ENCODE data around the gene MMP14. TPM values are rescaled to one million over a fixed set of nuclear protein-coding genes. Genes with fewer than 3 reads are reported as not detected.
A peak's percentile ranks its signal among the peaks of the same experiment; 100 is the strongest.

MMP14 gene
- polyA plus RNA-seq, 3 donors from 2014 or later: not detected

DNA sequence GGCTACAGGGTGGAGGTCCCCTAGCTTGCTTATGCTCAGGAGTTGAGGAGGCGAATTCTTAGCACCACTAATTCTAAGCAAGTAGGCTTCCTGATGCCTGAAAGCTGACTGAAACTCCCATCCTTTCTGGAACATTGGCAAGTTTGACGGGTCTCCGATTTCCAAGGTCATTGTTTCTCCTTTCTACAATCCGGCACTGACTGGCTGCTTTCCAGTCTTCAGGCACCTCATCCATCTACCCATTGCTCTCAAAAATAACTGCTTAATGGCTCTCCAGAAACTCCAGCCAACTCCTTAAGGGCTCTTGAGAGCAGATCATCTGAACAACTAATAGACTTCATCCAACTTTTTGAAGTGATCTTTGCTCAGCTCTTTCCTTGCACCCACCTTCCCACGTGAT, 60.0 kb downstream of the MMP14 start:
- no peak overlapping the region for H3K4me3 Mint-ChIP-seq
- H3K27me3 Mint-ChIP-seq (ENCODE audit: low read depth in 3 of 3): peaks cover 0 to 2% (median 0%) of the 10 kb centered on the region in 3 donors
- H3K36me3 Mint-ChIP-seq: peaks cover 10 to 32% (median 18%) of the 10 kb centered on the region in 3 donors
- no peaks in the 10 kb centered on the region for H3K9me3 Mint-ChIP-seq
- DNase-seq: no peak
- peaks cover 0 to 11% of the 10 kb centered on the region in 2 donors for H3K4me1 Mint-ChIP-seq
- H3K27ac Mint-ChIP-seq: peak overlapping the region in 1 of 6 donors; percentile 76

DNA sequence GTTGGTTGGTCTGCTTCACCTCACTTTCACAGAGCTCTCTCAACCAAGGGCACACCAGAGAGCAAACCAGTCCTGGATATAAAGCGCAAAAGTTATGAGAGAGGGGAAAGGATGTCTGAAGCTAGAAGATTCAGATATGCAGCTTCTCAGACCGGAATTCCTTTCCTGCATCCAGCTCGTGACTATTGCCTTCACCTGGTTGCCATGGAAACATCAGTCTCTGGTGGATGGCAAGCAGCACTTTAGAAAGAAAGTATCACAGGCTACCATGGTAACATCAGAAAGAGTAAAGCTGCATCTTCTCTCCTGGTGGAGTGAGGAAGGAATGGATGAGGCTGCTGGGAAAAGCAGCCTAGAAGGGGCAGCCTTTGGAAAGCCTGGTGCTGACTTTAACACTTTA, 60.4 kb downstream of the MMP14 start:
- peaks cover 10 to 36% (median 22%) of the 10 kb centered on the region in 3 donors for H3K36me3 Mint-ChIP-seq
- H3K4me1 Mint-ChIP-seq: peaks cover 0 to 11% of the 10 kb centered on the region in 2 donors
- H3K9me3 Mint-ChIP-seq: no peaks in the 10 kb centered on the region
- peaks cover 0 to 2% (median 0%) of the 10 kb centered on the region in 3 donors for H3K27me3 Mint-ChIP-seq (ENCODE audit: low read depth in 3 of 3)
- H3K27ac Mint-ChIP-seq: peak overlapping the region in 1 of 6 donors; percentile 76
- no peak for DNase-seq
- H3K4me3 Mint-ChIP-seq: no peak overlapping the region

DNA sequence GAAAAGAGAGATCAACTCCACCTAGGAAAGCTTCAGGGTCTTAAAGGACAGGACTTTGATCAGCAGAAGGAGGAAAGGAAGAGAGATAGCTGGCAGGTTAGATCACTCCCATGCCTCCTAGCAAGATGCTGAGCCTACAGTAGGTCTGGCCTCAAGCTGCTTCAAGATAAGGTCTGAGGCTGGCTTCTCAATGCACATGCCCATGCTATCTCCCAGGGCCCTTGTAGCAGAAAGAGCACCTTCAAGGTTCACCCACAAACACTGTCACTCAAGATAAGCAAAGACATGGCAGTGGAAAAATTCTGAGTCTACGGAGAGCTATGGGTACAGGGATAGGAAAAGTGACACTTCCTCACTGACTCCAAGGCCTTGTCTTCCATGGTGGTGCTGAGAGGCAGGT, 61.0 kb downstream of the MMP14 start:
- no peak overlapping the region for H3K4me3 Mint-ChIP-seq
- no peak for DNase-seq
- peaks cover 0 to 4% (median 2%) of the 10 kb centered on the region in 3 donors for H3K27me3 Mint-ChIP-seq (ENCODE audit: low read depth in 3 of 3)
- H3K4me1 Mint-ChIP-seq: peaks cover 0 to 11% of the 10 kb centered on the region in 2 donors
- H3K27ac Mint-ChIP-seq: peak overlapping the region in 1 of 6 donors; percentile 19
- H3K36me3 Mint-ChIP-seq: peaks cover 14 to 38% (median 26%) of the 10 kb centered on the region in 3 donors
- H3K9me3 Mint-ChIP-seq: no peaks in the 10 kb centered on the region

Other genes starting within 250 kb of the MMP14 start
- gene DAD1, start 247.4 kb upstream of the MMP14 start, polyA plus RNA-seq: 100 to 1,000 TPM; 602 to 622 (median 602) TPM
- 10 to 100 TPM; 16.2 to 37.5 (median 30.8) TPM for gene ABHD4, start 238.3 kb upstream of the MMP14 start, polyA plus RNA-seq
- gene OR6J1, start 192.2 kb upstream of the MMP14 start, polyA plus RNA-seq: not detected
- gene OXA1L, start 69.9 kb upstream of the MMP14 start, polyA plus RNA-seq: 10 to 100 TPM; 27.9 to 48.5 (median 44.0) TPM
- gene SLC7A7, start 21.1 kb upstream of the MMP14 start, polyA plus RNA-seq: 1 to 10 TPM in 2 of 3 donors, under 1 TPM in 1; 0.67 to 5.8 (median 1.1) TPM
- 100 to 1,000 TPM in 2 of 3 donors, 10 to 100 TPM in 1; 56.8 to 188 (median 147) TPM for gene MRPL52, start 6.7 kb upstream of the MMP14 start, polyA plus RNA-seq
- 100 to 1,000 TPM in 2 of 3 donors, 10 to 100 TPM in 1; 74.6 to 146 (median 136) TPM for gene LRP10, start 35.2 kb downstream of the MMP14 start, polyA plus RNA-seq
- under 1 TPM; 0.22 to 0.74 (median 0.66) TPM for gene REM2, start 46.6 kb downstream of the MMP14 start, polyA plus RNA-seq
- gene RBM23, start 82.6 kb downstream of the MMP14 start, polyA plus RNA-seq: 10 to 100 TPM; 80.9 to 91.9 (median 85.5) TPM
- 10 to 100 TPM; 32.9 to 34.9 (median 34.7) TPM for gene PRMT5, start 92.8 kb downstream of the MMP14 start, polyA plus RNA-seq
- 10 to 100 TPM; 23.0 to 26.2 (median 23.2) TPM for gene HAUS4, start 120.5 kb downstream of the MMP14 start, polyA plus RNA-seq
- under 1 TPM in 2 of 3 donors, not detected in 1; 0.18 to 0.21 TPM for gene AJUBA, start 146.0 kb downstream of the MMP14 start, polyA plus RNA-seq
- gene C14orf93, start 173.6 kb downstream of the MMP14 start, polyA plus RNA-seq: 1 to 10 TPM; 3.4 to 9.8 (median 5.0) TPM
- 10 to 100 TPM; 25.6 to 54.3 (median 39.7) TPM for gene PSMB5, start 198.3 kb downstream of the MMP14 start, polyA plus RNA-seq
- gene PSMB11, start 205.6 kb downstream of the MMP14 start, polyA plus RNA-seq: not detected
- gene CDH24, start 220.9 kb downstream of the MMP14 start, polyA plus RNA-seq: 1 to 10 TPM in 1 of 3 donors, under 1 TPM in 2; 0.64 to 1.2 (median 0.78) TPM

Measured in immature natural killer cell (primary cell).